Vagina (tissue), 2 donors: ENCODE results near the gene UPB1. TPM values are rescaled to one million over a fixed set of nuclear protein-coding genes. Genes with fewer than 3 reads are reported as not detected.

Source experiments
- DNase-seq, 2 donors: peaks; one replicate each; pipeline ENCODE4 v3.0.0-alpha.2; 2017; ENCODE audit errors: extremely low spot score in 2 of 2
- H3K27ac ChIP-seq: fragments of 200-600 bp; sonication (generic); one replicate; pipeline ENCODE4 v1.5.1; 2019
- H3K27me3 ChIP-seq: fragments of 200-600 bp; sonication (generic); one replicate; pipeline ENCODE4 v1.5.1; 2019
- H3K36me3 ChIP-seq, 2 donors: fragments of 200-600 bp; sonication (generic); one replicate each; pipeline ENCODE4 v1.5.1; 2017 to 2019
- H3K4me1 ChIP-seq: fragments of 200-600 bp; sonication (generic); one replicate; pipeline ENCODE4 v1.5.1; 2019
- H3K4me3 ChIP-seq, 2 donors: fragments of 200-600 bp; sonication (generic); 1 replicate in 1 of 2; 2 replicates in 1 of 2; pipeline ENCODE4 v1.5.1; 2016 to 2019
- H3K9me3 ChIP-seq: fragments of 200-600 bp; sonication (generic); one replicate; pipeline ENCODE4 v1.5.1; 2019
- CTCF ChIP-seq, 3 experiments: fragments of 450-650 bp in 2 of 3; fragments of 200-600 bp in 1 of 3; sonication (generic) in 1 of 3; IDR thresholded peaks; one replicate each; pipeline ENCODE4 v1.5.1; 2017 to 2019; ENCODE audit warnings: antibody characterized with exemption in 3 of 3, mild to moderate bottlenecking in 2 of 3, moderate library complexity in 2 of 3
- POLR2A ChIP-seq, 2 donors: fragments of 450-650 bp; IDR thresholded peaks; one replicate each; pipeline ENCODE4 v1.6.1; 2017; ENCODE audit warnings: antibody characterized with exemption in 2 of 2, mild to moderate bottlenecking in 2 of 2, moderate library complexity in 2 of 2
- POLR2AphosphoS5 ChIP-seq, 2 donors: sonication (generic); formaldehyde crosslinking; IDR thresholded peaks; one replicate each; pipeline ENCODE4 v1.9.0; 2017; ENCODE audit warnings: antibody characterized with exemption in 2 of 2, mild to moderate bottlenecking in 2 of 2, low read depth in 1 of 2; ENCODE audit not compliant: insufficient read depth in 1 of 2
- intact Hi-C: fragments of 100-400 bp; cut with DNase I; formaldehyde crosslinking; loops from one replicate; pipeline ENCODE4 v1.15.1; 2023
- total RNA-seq: library from RNA; depleted of rRNA; stranded (reverse); fragments of >200 nt; gene quantifications from one replicate; pipeline ENCODE4 v1.2.3, GENCODE V29; 2016

Gene UPB1
- total RNA-seq, 1 donor from 2014 or later: not detected

GRCh38 chr22:24497841-24498258, 2.7 kb downstream of the UPB1 start:
- H3K4me1 ChIP-seq: peaks cover 10% of the 10 kb centered on the region
- H3K9me3 ChIP-seq: no peaks in the 10 kb centered on the region
- DNase-seq: no peak
- no peak overlapping the region for H3K27ac ChIP-seq
- intact Hi-C loops: no loop called here
- TF ChIP-seq CTCF (IDR thresholded peaks at IDR 0.05) (no peak), POLR2AphosphoS5 (IDR thresholded peaks at IDR 0.05; ENCODE audit: insufficient read depth in 1 of 2, low read depth in 1 of 2) (no peak)
- H3K4me3 ChIP-seq: no peak overlapping the region
- no peaks in the 10 kb centered on the region for H3K36me3 ChIP-seq
- peaks cover 10% of the 10 kb centered on the region for H3K27me3 ChIP-seq

- H3K27ac ChIP-seq: no peak overlapping the region
- no peak for DNase-seq
- H3K36me3 ChIP-seq: no peaks in the 10 kb centered on the region
- TF ChIP-seq POLR2AphosphoS5 (IDR thresholded peaks at IDR 0.05; ENCODE audit: insufficient read depth in 1 of 2, low read depth in 1 of 2): no peak
- no peak for TF ChIP-seq POLR2A (IDR thresholded peaks at IDR 0.05)
- no peak for TF ChIP-seq CTCF (IDR thresholded peaks at IDR 0.05)
- intact Hi-C loops: no loop called here
- peaks cover 10% of the 10 kb centered on the region for H3K27me3 ChIP-seq
- H3K4me1 ChIP-seq: peaks cover 10% of the 10 kb centered on the region
- H3K4me3 ChIP-seq: no peak overlapping the region
- H3K9me3 ChIP-seq: no peaks in the 10 kb centered on the region
Measured at GRCh38 chr22:24498824-24499223, 3.7 kb downstream of the UPB1 start.

GRCh38 chr22:24499706-24500276, 4.7 kb downstream of the UPB1 start:
- TF ChIP-seq POLR2A (IDR thresholded peaks at IDR 0.05): no peak
- no peak for TF ChIP-seq POLR2AphosphoS5 (IDR thresholded peaks at IDR 0.05; ENCODE audit: insufficient read depth in 1 of 2, low read depth in 1 of 2)
- no peak for TF ChIP-seq CTCF (IDR thresholded peaks at IDR 0.05)
- no peaks in the 10 kb centered on the region for H3K36me3 ChIP-seq
- intact Hi-C loops: loop anchor here (5.0 kb wide), 1 partner anchor 77 kb away; no protein-coding TSS in a partner anchor
- peaks cover 3% of the 10 kb centered on the region for H3K4me1 ChIP-seq
- peaks cover 3% of the 10 kb centered on the region for H3K27me3 ChIP-seq
- no peak overlapping the region for H3K4me3 ChIP-seq
- no peak overlapping the region for H3K27ac ChIP-seq
- no peaks in the 10 kb centered on the region for H3K9me3 ChIP-seq
- no peak for DNase-seq

GRCh38 chr22:24500277-24500820, 5.2 kb downstream of the UPB1 start:
- TF ChIP-seq POLR2A (IDR thresholded peaks at IDR 0.05) (no peak), CTCF (IDR thresholded peaks at IDR 0.05) (no peak), POLR2AphosphoS5 (IDR thresholded peaks at IDR 0.05; ENCODE audit: insufficient read depth in 1 of 2, low read depth in 1 of 2) (no peak)
- H3K27ac ChIP-seq: no peak overlapping the region
- no peaks in the 10 kb centered on the region for H3K36me3 ChIP-seq
- H3K4me3 ChIP-seq: no peak overlapping the region
- no peak for DNase-seq
- H3K4me1 ChIP-seq: no peaks in the 10 kb centered on the region
- intact Hi-C loops: loop anchor here (5.0 kb wide), 1 partner anchor 78 kb away; no protein-coding TSS in a partner anchor
- H3K9me3 ChIP-seq: no peaks in the 10 kb centered on the region
- no peaks in the 10 kb centered on the region for H3K27me3 ChIP-seq

GRCh38 chr22:24501301-24502005, 6.3 kb downstream of the UPB1 start:
- DNase-seq: no peak
- intact Hi-C loops: loop anchor here (5.0 kb wide), 1 partner anchor 79 kb away; no protein-coding TSS in a partner anchor
- TF ChIP-seq CTCF (IDR thresholded peaks at IDR 0.05): no peak
- TF ChIP-seq POLR2A (IDR thresholded peaks at IDR 0.05): no peak
- TF ChIP-seq POLR2AphosphoS5 (IDR thresholded peaks at IDR 0.05; ENCODE audit: insufficient read depth in 1 of 2, low read depth in 1 of 2): no peak

More at GRCh38 chr22:24501301-24502005, 6.3 kb downstream of the UPB1 start:
- H3K4me1 ChIP-seq: no peaks in the 10 kb centered on the region
- no peaks in the 10 kb centered on the region for H3K36me3 ChIP-seq
- H3K9me3 ChIP-seq: no peaks in the 10 kb centered on the region
- no peaks in the 10 kb centered on the region for H3K27me3 ChIP-seq
- no peak overlapping the region for H3K27ac ChIP-seq
- H3K4me3 ChIP-seq: no peak overlapping the region
